OCI-LY7 (cell line): ENCODE measurements around the gene IL15.

Experiments
- EZH2phosphoT487 ChIP-seq: fragments of 200-600 bp; sonication (generic); IDR thresholded peaks from 2 replicates; pipeline ENCODE4 v1.6.1; 2018; ENCODE audit warnings: low read depth, borderline replicate concordance, mild to moderate bottlenecking, mixed run types, antibody characterized with exemption, low read length, moderate library complexity, mixed read lengths
- TF ChIP-seq, protein P1 (sequence below): fragments of 200-600 bp; sonication (generic); conservative IDR thresholded peaks from 2 replicates; pipeline ENCODE4 v1.5.1; 2014; ENCODE audit warnings: mild to moderate bottlenecking, antibody characterized with exemption, low read length, moderate library complexity, mixed read lengths

- TF ChIP-seq, protein P1, sequence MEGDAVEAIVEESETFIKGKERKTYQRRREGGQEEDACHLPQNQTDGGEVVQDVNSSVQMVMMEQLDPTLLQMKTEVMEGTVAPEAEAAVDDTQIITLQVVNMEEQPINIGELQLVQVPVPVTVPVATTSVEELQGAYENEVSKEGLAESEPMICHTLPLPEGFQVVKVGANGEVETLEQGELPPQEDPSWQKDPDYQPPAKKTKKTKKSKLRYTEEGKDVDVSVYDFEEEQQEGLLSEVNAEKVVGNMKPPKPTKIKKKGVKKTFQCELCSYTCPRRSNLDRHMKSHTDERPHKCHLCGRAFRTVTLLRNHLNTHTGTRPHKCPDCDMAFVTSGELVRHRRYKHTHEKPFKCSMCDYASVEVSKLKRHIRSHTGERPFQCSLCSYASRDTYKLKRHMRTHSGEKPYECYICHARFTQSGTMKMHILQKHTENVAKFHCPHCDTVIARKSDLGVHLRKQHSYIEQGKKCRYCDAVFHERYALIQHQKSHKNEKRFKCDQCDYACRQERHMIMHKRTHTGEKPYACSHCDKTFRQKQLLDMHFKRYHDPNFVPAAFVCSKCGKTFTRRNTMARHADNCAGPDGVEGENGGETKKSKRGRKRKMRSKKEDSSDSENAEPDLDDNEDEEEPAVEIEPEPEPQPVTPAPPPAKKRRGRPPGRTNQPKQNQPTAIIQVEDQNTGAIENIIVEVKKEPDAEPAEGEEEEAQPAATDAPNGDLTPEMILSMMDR = no peak
- no peak for TF ChIP-seq EZH2phosphoT487
Observed at GRCh38 chr4:141757287-141757686, 120.9 kb downstream of the IL15 start.
